Loucy (cell line): ENCODE measurements around the gene GTF2IRD1.

Experiments
- H2AFZ ChIP-seq: fragments of 200-600 bp; sonication (generic); 2 replicates; pipeline ENCODE4 v1.6.0; 2016; ENCODE audit warnings: antibody characterized with exemption, mild to moderate bottlenecking, low read length, moderate library complexity
- H3F3A ChIP-seq: fragments of 200-600 bp; 2 replicates; pipeline ENCODE4 v1.6.0; 2016; ENCODE audit warnings: antibody characterized with exemption, low read depth, mild to moderate bottlenecking
- H3K27me3 ChIP-seq: fragments of 200-600 bp; sonication (generic); 2 replicates; pipeline ENCODE4 v1.6.1; 2014; ENCODE audit warnings: low read length, mild to moderate bottlenecking; ENCODE audit not compliant: insufficient read depth, poor library complexity, severe bottlenecking
- H3K36me3 ChIP-seq: fragments of 200-600 bp; sonication (generic); 2 replicates; pipeline ENCODE4 v1.6.1; 2016; ENCODE audit warnings: low read length; ENCODE audit not compliant: insufficient read depth
- H3K4me1 ChIP-seq: fragments of 200-600 bp; sonication (generic); 2 replicates; pipeline ENCODE4 v1.5.1; 2014; ENCODE audit warnings: low read length, mild to moderate bottlenecking; ENCODE audit not compliant: insufficient read depth, poor library complexity, severe bottlenecking
- H3K4me2 ChIP-seq: fragments of 200-600 bp; sonication (generic); 2 replicates; pipeline ENCODE4 v1.6.0; 2014; ENCODE audit warnings: antibody characterized with exemption, low read length, low read depth, mild to moderate bottlenecking; ENCODE audit not compliant: poor library complexity, severe bottlenecking
- H3K4me3 ChIP-seq: fragments of 200-600 bp; sonication (generic); 2 replicates; pipeline ENCODE4 v1.5.1; 2014; ENCODE audit warnings: low read length, mild to moderate bottlenecking, mixed read lengths; ENCODE audit not compliant: poor library complexity, severe bottlenecking
- H3K79me2 ChIP-seq: fragments of 200-600 bp; sonication (generic); 2 replicates; pipeline ENCODE4 v1.6.1; 2014; ENCODE audit warnings: low read length; ENCODE audit not compliant: insufficient read depth
- H3K9ac ChIP-seq: fragments of 200-600 bp; sonication (generic); 2 replicates; pipeline ENCODE4 v1.6.0; 2014; ENCODE audit warnings: mild to moderate bottlenecking, low read depth, low read length, moderate library complexity; ENCODE audit not compliant: poor library complexity, severe bottlenecking
- H3K9me2 ChIP-seq: fragments of 200-600 bp; sonication (generic); replicated peaks from 2 replicates; pipeline ENCODE4 v1.6.1; 2016; ENCODE audit warnings: low read depth, low read length, mixed read lengths
- H3K9me3 ChIP-seq: fragments of 200-600 bp; sonication (generic); 2 replicates; pipeline ENCODE4 v1.6.1; 2014; ENCODE audit warnings: mild to moderate bottlenecking, antibody characterized with exemption, low read length, low read depth; ENCODE audit not compliant: insufficient read depth
- H4K20me1 ChIP-seq: fragments of 200-600 bp; sonication (generic); 2 replicates; pipeline ENCODE4 v1.6.0; 2014; ENCODE audit warnings: antibody characterized with exemption, low read length, mild to moderate bottlenecking; ENCODE audit not compliant: insufficient read depth, poor library complexity, severe bottlenecking
- CTCF ChIP-seq: fragments of 200-600 bp; sonication (generic); conservative IDR thresholded peaks from 2 replicates; pipeline ENCODE4 v1.5.1; 2014; ENCODE audit warnings: mild to moderate bottlenecking, antibody characterized with exemption, low read length
- EZH2phosphoT487 ChIP-seq: fragments of 200-600 bp; IDR thresholded peaks from 2 replicates; pipeline ENCODE4 v1.6.1; 2018; ENCODE audit warnings: antibody characterized with exemption, mild to moderate bottlenecking, moderate library complexity, borderline replicate concordance

The GTF2IRD1 gene

GRCh38 chr7:74518041-74518440, 64.3 kb downstream of the GTF2IRD1 start:
- H2AFZ ChIP-seq: no peak overlapping the region
- H3K4me2 ChIP-seq: no peak overlapping the region
- H4K20me1 ChIP-seq: no peaks in the 10 kb centered on the region
- H3F3A ChIP-seq: no peaks in the 10 kb centered on the region
- H3K27me3 ChIP-seq: no peaks in the 10 kb centered on the region
- H3K4me3 ChIP-seq: no peak overlapping the region
- H3K4me1 ChIP-seq: no peaks in the 10 kb centered on the region
- H3K9ac ChIP-seq: no peak overlapping the region
- no peaks in the 10 kb centered on the region for H3K9me2 ChIP-seq
- H3K36me3 ChIP-seq: no peaks in the 10 kb centered on the region; the same call in 1 of the 2 replicates
- H3K79me2 ChIP-seq: no peaks in the 10 kb centered on the region
- no peaks in the 10 kb centered on the region; the same call in 1 of the 2 replicates for H3K9me3 ChIP-seq
- TF ChIP-seq CTCF: no peak
- no peak for TF ChIP-seq EZH2phosphoT487

DNA sequence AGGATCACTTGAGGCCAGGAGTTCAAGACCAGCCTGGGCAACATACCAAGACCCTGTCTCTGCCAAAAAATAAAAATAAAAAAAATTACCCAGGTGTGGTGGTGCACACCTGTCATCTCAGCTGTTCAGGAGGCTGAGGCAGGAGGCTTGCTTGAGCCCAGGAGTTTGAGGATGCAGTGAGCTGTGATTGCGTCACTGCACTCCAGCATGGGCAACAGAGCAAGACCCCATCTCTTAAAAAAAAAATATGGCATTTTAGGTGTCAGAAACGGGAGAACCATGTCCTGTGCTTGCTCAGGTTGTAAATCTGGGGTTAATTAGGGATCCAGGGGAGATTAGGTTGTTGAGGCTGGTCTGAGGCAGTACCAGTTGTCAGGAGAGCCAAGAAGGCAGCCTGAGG, 64.9 kb downstream of the GTF2IRD1 start:
- no peak for TF ChIP-seq EZH2phosphoT487
- no peak for TF ChIP-seq CTCF
- no peaks in the 10 kb centered on the region for H4K20me1 ChIP-seq
- H3F3A ChIP-seq: no peaks in the 10 kb centered on the region
- no peaks in the 10 kb centered on the region for H3K4me1 ChIP-seq
- no peak overlapping the region for H3K4me3 ChIP-seq
- no peak overlapping the region for H3K9ac ChIP-seq
- H3K9me2 ChIP-seq: no peaks in the 10 kb centered on the region
- H3K27me3 ChIP-seq: no peaks in the 10 kb centered on the region
- H2AFZ ChIP-seq: no peak overlapping the region
- no peaks in the 10 kb centered on the region; the same call in 1 of the 2 replicates for H3K36me3 ChIP-seq
- no peaks in the 10 kb centered on the region for H3K79me2 ChIP-seq
- H3K4me2 ChIP-seq: no peak overlapping the region
- H3K9me3 ChIP-seq: no peaks in the 10 kb centered on the region; the same call in 1 of the 2 replicates

- no peak overlapping the region for H2AFZ ChIP-seq
- H3K9ac ChIP-seq: no peak overlapping the region
- no peaks in the 10 kb centered on the region for H3F3A ChIP-seq
- no peaks in the 10 kb centered on the region for H3K4me1 ChIP-seq
- no peaks in the 10 kb centered on the region for H3K79me2 ChIP-seq
- no peaks in the 10 kb centered on the region; the same call in 1 of the 2 replicates for H3K36me3 ChIP-seq
- no peaks in the 10 kb centered on the region for H3K9me2 ChIP-seq
- H3K4me2 ChIP-seq: no peak overlapping the region
- H3K4me3 ChIP-seq: no peak overlapping the region
- no peak for TF ChIP-seq EZH2phosphoT487
- TF ChIP-seq CTCF: no peak
- H3K9me3 ChIP-seq: no peaks in the 10 kb centered on the region; the same call in 1 of the 2 replicates
- H4K20me1 ChIP-seq: no peaks in the 10 kb centered on the region
- H3K27me3 ChIP-seq: no peaks in the 10 kb centered on the region
Observed at GRCh38 chr7:74519395-74519794, 65.7 kb downstream of the GTF2IRD1 start.
